NCI-H1105 treated with DMSO at 0.1 percent for 48 hours (cell line): Measurements from ENCODE around the gene DENND2C.

Experiments
- DNase-seq: peaks from one replicate; lab custom pipeline; 2025; lab: John Stamatoyannopoulos, UW

Gene DENND2C

GRCh38 chr1:114676115-114676514, 6.3 kb upstream of the DENND2C start:
- no peak for DNase-seq

GRCh38 chr1:114671939-114672275, 2.1 kb upstream of the DENND2C start:
- no peak for DNase-seq

- peak; percentile 23 for DNase-seq
Measured at GRCh38 chr1:114671011-114671938, 1.4 kb upstream of the DENND2C start.

- DNase-seq: peak; percentile 75
Measured at GRCh38 chr1:114670083-114671010, 498 bp upstream of the DENND2C start.

GRCh38 chr1:114668784-114669561, 876 bp downstream of the DENND2C start:
- DNase-seq: no peak

- DNase-seq: no peak
Measured at GRCh38 chr1:114668373-114668772, 1.5 kb downstream of the DENND2C start.

- no peak for DNase-seq
Measured at GRCh38 chr1:114666954-114667353, 2.9 kb downstream of the DENND2C start.

GRCh38 chr1:114660238-114660637, 9.6 kb downstream of the DENND2C start:
- DNase-seq: no peak

GRCh38 chr1:114651893-114652292, 18.0 kb downstream of the DENND2C start:
- DNase-seq: no peak

GRCh38 chr1:114648503-114648902, 21.3 kb downstream of the DENND2C start:
- no peak for DNase-seq

GRCh38 chr1:114641377-114641776, 28.5 kb downstream of the DENND2C start:
- DNase-seq: no peak

GRCh38 chr1:114638910-114639309, 30.9 kb downstream of the DENND2C start:
- no peak for DNase-seq

GRCh38 chr1:114632427-114632826, 37.4 kb downstream of the DENND2C start:
- DNase-seq: no peak

- DNase-seq: no peak
Measured at GRCh38 chr1:114627107-114627506, 42.7 kb downstream of the DENND2C start.

GRCh38 chr1:114623364-114623763, 46.5 kb downstream of the DENND2C start:
- DNase-seq: no peak

- DNase-seq: no peak
Measured at GRCh38 chr1:114620419-114620818, 49.4 kb downstream of the DENND2C start.

GRCh38 chr1:114618606-114619005, 51.2 kb downstream of the DENND2C start:
- DNase-seq: no peak

GRCh38 chr1:114610546-114611245, 59.2 kb downstream of the DENND2C start:
- no peak for DNase-seq

GRCh38 chr1:114609826-114610225, 60.0 kb downstream of the DENND2C start:
- no peak for DNase-seq

- DNase-seq: no peak
Measured at GRCh38 chr1:114609026-114609425, 60.8 kb downstream of the DENND2C start.

- no peak for DNase-seq
Measured at GRCh38 chr1:114607223-114607622, 62.6 kb downstream of the DENND2C start.
